ENCODE data around the gene PARP8. TPM values are rescaled to one million over a fixed set of nuclear protein-coding genes. Genes with fewer than 3 reads are reported as not detected.
A peak's percentile ranks its signal among the peaks of the same experiment; 100 is the strongest.
"Not testable (repeated sequence)": the region's sequence is repeated elsewhere in the genome, so short reads cannot be mapped to it uniquely, and the experiment has no call there.

The PARP8 gene, protein sequence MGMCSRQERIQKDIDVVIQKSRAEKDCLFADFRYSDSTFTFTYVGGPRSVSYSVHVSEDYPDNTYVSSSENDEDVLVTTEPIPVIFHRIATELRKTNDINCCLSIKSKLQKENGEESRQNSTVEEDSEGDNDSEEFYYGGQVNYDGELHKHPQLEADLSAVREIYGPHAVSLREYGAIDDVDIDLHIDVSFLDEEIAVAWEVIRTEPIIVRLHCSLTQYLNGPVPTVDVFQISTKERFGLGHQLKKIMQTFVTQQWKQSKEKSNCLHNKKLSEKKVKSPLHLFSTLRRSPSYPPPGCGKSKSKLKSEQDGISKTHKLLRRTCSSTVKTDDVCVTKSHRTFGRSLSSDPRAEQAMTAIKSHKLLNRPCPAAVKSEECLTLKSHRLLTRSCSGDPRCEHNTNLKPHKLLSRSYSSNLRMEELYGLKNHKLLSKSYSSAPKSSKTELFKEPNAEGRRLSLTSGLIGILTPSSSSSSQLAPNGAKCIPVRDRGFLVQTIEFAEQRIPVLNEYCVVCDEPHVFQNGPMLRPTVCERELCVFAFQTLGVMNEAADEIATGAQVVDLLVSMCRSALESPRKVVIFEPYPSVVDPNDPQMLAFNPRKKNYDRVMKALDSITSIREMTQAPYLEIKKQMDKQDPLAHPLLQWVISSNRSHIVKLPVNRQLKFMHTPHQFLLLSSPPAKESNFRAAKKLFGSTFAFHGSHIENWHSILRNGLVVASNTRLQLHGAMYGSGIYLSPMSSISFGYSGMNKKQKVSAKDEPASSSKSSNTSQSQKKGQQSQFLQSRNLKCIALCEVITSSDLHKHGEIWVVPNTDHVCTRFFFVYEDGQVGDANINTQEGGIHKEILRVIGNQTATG
- 10 to 100 TPM; 42.9 to 48.3 TPM for total RNA-seq

DNA sequence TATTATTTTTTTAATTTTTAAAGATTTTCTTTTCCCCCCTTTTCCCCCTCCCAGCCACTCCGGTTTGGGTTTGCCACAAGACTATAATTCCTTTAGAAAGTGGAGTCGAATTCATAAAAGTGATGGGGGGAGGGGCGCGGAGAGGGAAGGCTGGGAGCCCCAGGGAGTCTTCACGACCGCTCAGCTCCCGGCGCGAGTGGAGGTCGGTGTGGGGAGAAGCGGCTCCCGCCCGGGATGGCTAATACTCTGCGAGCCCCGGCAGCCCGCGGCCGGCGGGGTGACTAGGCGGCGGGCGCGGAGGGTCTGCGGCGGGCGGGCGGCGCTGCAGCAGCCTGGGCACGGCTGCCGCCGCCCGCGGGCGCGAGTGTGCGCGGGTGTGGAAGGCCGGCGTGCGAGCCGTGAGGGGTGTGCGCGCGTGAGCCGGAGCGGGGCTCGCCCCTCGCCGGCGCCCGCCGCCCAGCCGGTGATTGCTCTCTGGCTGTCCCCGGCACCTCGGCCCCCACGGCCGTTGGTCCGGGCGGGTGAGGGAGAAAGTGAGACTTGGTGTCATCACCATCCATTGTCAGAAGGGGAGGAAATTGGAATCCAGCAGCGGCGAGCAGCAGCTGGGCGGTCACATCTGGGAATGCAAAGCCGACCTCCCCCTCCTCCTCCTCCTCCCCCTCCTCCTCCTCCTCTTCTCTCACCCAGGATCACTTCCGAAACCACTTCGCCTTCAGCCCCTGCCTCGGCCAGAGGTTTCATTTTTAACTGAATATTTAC, at the start of gene PARP8:
Gene PARP8, plus strand, starts transcription at position 377 of the 762 bp plus-strand sequence. CDS start 459 bp downstream, outside the sequence.
- peak within 1 kb of the TSS; percentile 99 for H3K27ac Mint-ChIP-seq
- H3K36me3 Mint-ChIP-seq (ENCODE audit: low read depth), result peaks cover 11% of the 10 kb centered on the region
- TF ChIP-seq, protein P1, sequence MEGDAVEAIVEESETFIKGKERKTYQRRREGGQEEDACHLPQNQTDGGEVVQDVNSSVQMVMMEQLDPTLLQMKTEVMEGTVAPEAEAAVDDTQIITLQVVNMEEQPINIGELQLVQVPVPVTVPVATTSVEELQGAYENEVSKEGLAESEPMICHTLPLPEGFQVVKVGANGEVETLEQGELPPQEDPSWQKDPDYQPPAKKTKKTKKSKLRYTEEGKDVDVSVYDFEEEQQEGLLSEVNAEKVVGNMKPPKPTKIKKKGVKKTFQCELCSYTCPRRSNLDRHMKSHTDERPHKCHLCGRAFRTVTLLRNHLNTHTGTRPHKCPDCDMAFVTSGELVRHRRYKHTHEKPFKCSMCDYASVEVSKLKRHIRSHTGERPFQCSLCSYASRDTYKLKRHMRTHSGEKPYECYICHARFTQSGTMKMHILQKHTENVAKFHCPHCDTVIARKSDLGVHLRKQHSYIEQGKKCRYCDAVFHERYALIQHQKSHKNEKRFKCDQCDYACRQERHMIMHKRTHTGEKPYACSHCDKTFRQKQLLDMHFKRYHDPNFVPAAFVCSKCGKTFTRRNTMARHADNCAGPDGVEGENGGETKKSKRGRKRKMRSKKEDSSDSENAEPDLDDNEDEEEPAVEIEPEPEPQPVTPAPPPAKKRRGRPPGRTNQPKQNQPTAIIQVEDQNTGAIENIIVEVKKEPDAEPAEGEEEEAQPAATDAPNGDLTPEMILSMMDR (IDR thresholded peaks at IDR 0.05), result no peak
- intact Hi-C loops (cut with micrococcal nuclease), result loop anchor here (5.0 kb wide), 3 partner anchors 41 to 224 kb away; partner anchors contain the start of gene EMB
- peak; percentile 52 for DNase-seq
- ATAC-seq, result peak; percentile 61
- peak within 1 kb of the TSS; percentile 90 for H3K4me3 Mint-ChIP-seq
- ChIA-PET POLR2A (interaction anchor here (0.7 to 1.9 kb wide), 9 partner anchors 20 to 90 kb away, joined by 3 to 13 read pairs (median 4); no protein-coding TSS in a partner anchor), CTCF (interaction anchor here (0.9 kb wide), 1 partner anchor 237 kb away, joined by 3 read pairs; no protein-coding TSS in a partner anchor)
- peaks cover 32% of the 10 kb centered on the region for H3K4me1 Mint-ChIP-seq (ENCODE audit: low read depth)
- H3K27me3 Mint-ChIP-seq, result no peaks in the 10 kb centered on the region
- peaks cover 1% of the 10 kb centered on the region for H3K9me3 Mint-ChIP-seq

DNA sequence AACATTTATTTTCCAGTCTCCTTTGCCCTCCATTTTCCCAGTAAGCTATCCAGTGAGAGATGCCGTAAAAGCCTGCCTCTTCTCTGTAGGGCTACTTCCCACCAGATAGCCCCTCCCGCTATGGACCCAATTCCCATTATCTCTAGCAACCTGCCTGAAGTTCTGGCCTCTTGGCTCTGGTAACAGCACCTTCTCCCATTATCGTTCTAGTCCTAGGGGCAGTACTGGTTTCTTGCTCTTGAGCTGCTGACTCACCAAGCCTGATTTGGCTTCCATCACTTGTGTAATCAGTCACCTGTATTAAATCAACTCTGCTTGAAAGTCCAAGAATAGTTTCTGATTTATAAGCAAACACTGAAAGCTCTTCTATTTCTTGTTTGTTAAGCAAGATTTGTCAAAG, 42.8 kb upstream of the PARP8 start:
- POLR2A ChIA-PET, result no interaction called here
- TF ChIP-seq, protein P1 (IDR thresholded peaks at IDR 0.05), result no peak
- DNase-seq (no peak), ATAC-seq (no peak)
- peaks cover 11% of the 10 kb centered on the region for H3K9me3 Mint-ChIP-seq
- H3K4me1 Mint-ChIP-seq (ENCODE audit: low read depth), result peaks cover 5% of the 10 kb centered on the region
- H3K4me3 Mint-ChIP-seq, result no peak overlapping the region
- peaks cover 4% of the 10 kb centered on the region for H3K36me3 Mint-ChIP-seq (ENCODE audit: low read depth)
- intact Hi-C loops (cut with micrococcal nuclease), result no loop called here
- H3K27me3 Mint-ChIP-seq, result no peaks in the 10 kb centered on the region
- H3K27ac Mint-ChIP-seq, result no peak overlapping the region
- CTCF ChIA-PET, result no interaction called here

DNA sequence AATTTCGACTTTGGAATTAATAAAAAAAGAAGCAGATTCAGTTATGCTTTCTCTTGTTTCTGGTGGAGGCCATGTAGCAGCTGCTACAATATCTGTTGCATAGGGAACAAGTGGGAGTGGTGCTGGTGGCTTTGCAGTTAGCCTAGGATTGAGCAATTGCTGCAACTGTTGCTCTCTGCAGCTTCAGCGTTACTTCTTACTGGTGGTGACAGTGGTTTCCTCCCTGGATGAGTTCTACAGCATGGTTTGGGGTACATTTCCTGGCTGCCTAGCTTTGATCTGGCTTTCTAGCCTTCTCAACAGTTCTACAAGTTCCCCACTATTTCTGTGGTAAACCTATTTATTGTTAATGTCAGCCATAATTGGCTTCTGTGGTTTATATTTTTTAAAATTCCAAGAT, 31.6 kb upstream of the PARP8 start:
- H3K4me3 Mint-ChIP-seq, POLR2A ChIA-PET: not testable (repeated sequence)

DNA sequence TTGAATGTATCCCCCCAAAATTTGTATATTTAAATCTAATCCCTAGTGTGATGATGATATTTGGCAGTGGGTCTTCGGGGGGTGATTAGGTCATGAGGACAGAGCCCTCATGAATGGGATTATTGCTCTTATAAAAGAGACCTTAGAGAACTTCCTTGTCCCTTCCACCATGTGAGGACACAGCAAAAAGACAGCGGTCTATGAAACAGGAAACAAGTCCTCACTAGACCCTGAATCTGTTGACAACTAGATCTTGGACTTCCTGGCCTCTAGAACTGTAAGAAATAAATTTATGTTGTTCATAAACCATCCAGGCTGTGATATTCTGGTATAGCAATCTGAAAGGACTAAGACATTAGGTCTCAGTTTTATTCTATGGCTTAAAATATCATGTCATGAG, 28.9 kb upstream of the PARP8 start:
- H3K27me3 Mint-ChIP-seq; POLR2A ChIA-PET; DNase-seq; ATAC-seq; intact Hi-C loops (cut with micrococcal nuclease); CTCF ChIA-PET: not testable (repeated sequence)
- Mint-ChIP-seq H3K9me3 (peaks cover 12% of the 10 kb centered on the region), H3K27ac (peak overlapping the region; percentile 84), H3K36me3 (ENCODE audit: low read depth) (peaks cover 15% of the 10 kb centered on the region), H3K4me1 (ENCODE audit: low read depth) (peaks cover 64% of the 10 kb centered on the region), H3K4me3 (peak overlapping the region; percentile 56)

More for the DNA sequence above, 31.6 kb upstream of the PARP8 start:
- CTCF ChIA-PET; H3K27me3 Mint-ChIP-seq; intact Hi-C loops (cut with micrococcal nuclease); ATAC-seq: not testable (repeated sequence)
- Mint-ChIP-seq H3K4me1 (ENCODE audit: low read depth) (peaks cover 65% of the 10 kb centered on the region), H3K9me3 (peaks cover 12% of the 10 kb centered on the region), H3K36me3 (ENCODE audit: low read depth) (peaks cover 19% of the 10 kb centered on the region), H3K27ac (peak overlapping the region; percentile 80)
- DNase-seq, result peak; percentile 47

DNA sequence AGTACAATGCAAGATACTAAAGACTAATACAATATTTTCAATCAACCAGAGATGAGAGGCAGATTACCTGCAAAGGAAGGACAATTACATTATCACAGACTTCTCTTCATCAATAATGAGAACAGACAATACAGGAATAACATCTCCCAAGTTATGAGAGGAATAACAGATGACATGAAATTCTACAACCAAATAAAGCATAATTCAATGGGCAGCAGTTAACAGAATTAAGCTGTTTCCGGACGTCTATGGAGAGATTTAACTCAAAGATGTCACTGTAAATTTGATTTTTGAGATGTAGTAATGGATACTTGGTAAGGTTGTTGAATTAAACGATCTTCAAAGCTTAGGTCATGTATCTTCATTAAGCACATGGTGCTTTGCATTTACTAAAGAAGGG, 19.8 kb upstream of the PARP8 start:
- no peak for ATAC-seq
- TF ChIP-seq, protein P1 (IDR thresholded peaks at IDR 0.05), result no peak
- peaks cover 2% of the 10 kb centered on the region for H3K9me3 Mint-ChIP-seq
- CTCF ChIA-PET, result no interaction called here
- H3K27me3 Mint-ChIP-seq, result no peaks in the 10 kb centered on the region
- no peak overlapping the region for H3K27ac Mint-ChIP-seq
- intact Hi-C loops (cut with micrococcal nuclease), result no loop called here
- no peaks in the 10 kb centered on the region for H3K36me3 Mint-ChIP-seq (ENCODE audit: low read depth)
- no peak for DNase-seq
- peaks cover 36% of the 10 kb centered on the region for H3K4me1 Mint-ChIP-seq (ENCODE audit: low read depth)
- no peak overlapping the region for H3K4me3 Mint-ChIP-seq
- POLR2A ChIA-PET, result interaction anchor here (1.0 kb wide), 1 partner anchor 20 kb away, joined by 3 read pairs; the partner anchor contains the start of gene PARP8
